Fibroblast of lung (primary cell): ENCODE measurements around the gene REC114.

Experiments
- EZH2 ChIP-seq: IDR thresholded peaks from 2 replicates; pipeline ENCODE4 v1.5.1; 2012; ENCODE audit warnings: low read length, control low read depth, mild to moderate bottlenecking; ENCODE audit errors: missing control alignments
- TF ChIP-seq, protein P1 (sequence below), 2 donors: IDR thresholded peaks in 1 of 2; conservative IDR thresholded peaks in 1 of 2; 1 replicate in 1 of 2; 2 replicates in 1 of 2; pipeline ENCODE4 v1.5.1; 2011 to 2012; ENCODE audit warnings: low read length in 2 of 2, control low read depth in 1 of 2, inconsistent platforms in 1 of 2, low read depth in 1 of 2, mild to moderate bottlenecking in 1 of 2

DNA sequence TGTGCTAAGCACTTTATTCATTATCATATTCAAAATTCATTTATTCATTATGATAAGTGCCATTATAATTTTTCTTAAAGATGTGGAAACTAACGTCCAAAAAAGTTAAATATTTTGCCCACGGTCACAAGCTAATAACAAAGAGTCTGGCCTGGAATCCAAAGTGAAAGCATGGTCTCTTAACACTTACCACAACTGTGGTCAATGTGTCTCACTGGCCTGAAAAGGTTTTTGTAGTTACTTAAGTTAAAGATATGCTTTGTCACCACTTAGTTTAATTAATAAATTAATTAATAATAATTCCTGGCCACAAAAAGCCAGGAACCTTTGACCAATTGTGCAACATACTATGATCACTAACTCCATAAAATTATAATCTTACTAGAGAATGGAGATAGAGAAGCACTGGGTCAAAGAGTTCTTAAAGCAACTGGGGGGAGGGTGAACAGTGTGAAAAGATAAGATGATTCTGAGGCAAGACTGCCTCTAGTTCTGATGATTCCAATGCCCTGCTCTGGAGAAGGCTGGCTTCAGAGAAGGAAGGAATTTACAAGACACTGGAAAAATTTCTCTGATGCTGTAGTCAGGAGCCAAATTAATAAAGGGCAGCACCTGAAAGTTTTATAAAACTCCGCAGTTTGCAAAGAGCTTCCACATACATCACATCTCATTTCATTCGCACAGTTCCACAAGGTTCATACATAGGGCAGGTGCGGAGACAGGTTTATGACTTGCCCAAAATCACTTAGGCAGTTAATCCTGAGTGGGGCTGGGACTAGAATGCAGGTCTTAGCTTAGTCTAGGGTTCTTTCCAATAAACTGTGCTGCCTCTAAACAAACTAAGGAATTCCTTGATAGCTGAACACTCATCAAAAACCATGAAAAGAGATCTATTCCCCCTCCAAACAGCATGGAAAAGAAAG, 157.7 kb downstream of the REC114 start:
- TF ChIP-seq, protein P1, sequence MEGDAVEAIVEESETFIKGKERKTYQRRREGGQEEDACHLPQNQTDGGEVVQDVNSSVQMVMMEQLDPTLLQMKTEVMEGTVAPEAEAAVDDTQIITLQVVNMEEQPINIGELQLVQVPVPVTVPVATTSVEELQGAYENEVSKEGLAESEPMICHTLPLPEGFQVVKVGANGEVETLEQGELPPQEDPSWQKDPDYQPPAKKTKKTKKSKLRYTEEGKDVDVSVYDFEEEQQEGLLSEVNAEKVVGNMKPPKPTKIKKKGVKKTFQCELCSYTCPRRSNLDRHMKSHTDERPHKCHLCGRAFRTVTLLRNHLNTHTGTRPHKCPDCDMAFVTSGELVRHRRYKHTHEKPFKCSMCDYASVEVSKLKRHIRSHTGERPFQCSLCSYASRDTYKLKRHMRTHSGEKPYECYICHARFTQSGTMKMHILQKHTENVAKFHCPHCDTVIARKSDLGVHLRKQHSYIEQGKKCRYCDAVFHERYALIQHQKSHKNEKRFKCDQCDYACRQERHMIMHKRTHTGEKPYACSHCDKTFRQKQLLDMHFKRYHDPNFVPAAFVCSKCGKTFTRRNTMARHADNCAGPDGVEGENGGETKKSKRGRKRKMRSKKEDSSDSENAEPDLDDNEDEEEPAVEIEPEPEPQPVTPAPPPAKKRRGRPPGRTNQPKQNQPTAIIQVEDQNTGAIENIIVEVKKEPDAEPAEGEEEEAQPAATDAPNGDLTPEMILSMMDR (conservative IDR thresholded peaks at IDR 0.05 in 1 of 2, IDR thresholded peaks at IDR 0.05 in 1 of 2; ENCODE audit: low read depth in 1 of 2, low read length in 2 of 2), result no peak
- no peak for TF ChIP-seq EZH2
